HK-2 (cell line): Measurements from ENCODE around the gene MXD3.
"Not testable (repeated sequence)": the region's sequence is repeated elsewhere in the genome, so short reads cannot be mapped to it uniquely, and the experiment has no call there.

Experiments used
- DNase-seq: peaks from one replicate; pipeline ENCODE4 v3.0.0-alpha.2; 2018; ENCODE audit not compliant: unreplicated experiment

The MXD3 gene

DNA sequence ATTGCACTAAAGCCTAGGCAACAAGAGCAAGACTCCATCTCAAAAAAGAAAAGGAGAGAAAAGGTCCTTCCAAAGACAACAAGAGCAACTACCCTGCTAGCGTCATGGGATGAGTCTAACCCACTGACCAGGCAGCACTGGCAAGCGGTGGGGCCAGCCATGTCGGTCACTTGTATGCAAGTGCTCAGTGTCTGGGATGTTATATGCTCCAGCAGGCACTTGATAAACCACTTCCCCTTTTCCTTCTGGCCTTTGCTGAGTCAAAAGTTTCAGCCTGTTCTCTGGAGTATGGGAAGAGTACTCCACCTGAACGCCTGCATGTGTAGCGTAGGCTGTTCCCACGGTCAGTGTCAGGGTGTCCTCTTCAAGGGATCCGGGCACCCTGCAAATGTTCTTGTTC is 9.2 kb upstream of the MXD3 start:
- DNase-seq: no peak

DNA sequence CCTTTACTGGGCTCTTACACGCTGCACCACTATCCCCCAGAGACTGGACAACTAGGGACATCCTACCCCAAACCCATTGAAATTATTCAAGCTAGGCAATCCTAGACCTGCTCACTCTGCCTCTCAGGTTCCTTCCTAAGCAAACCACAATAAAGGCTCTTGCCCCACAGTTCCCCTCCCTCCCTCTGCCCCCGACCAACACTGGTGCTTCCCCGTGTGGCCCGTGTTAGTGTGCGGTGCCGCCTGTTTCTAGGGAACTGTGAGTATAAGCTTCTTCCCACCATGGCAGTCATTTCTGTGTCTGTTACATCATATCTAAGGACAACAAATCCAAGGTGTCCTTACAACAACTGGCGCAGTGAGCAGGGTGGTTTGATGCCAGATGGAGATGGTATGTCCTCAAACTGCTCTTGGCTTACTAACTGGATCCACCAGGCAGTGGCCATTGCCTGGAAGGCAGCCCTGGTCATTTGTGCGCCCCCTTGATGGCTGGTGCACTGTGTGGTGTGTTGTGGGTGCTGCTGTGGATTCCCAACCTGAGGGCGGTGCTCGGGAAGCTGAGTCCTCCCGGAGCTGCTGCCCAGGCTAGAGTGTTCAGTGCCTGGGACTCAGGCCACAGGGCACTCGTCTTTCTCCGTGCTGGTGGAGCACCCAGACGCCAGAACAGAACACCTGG is 8.4 kb upstream of the MXD3 start:
- DNase-seq: no peak

DNA sequence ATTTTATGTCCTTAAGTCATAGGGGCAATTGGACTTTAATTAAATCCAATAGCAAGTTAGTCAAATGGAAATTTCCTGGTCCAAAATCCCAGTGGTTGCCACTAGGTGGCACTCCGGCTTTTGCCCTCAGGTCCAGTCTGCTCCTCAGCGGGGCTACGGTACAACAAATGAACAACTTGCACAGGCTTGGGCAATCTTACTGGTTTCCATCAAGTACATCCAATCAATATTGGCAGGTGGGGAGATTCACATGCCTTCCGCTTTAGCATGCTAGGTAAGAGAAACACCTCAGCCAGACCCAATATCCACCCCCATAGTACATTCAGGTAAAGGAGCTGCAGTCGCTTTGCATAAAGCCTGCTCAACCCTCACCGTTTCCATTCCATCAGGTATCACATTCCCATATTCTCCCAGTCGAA is 6.3 kb upstream of the MXD3 start:
- DNase-seq: peak; percentile 47

DNA sequence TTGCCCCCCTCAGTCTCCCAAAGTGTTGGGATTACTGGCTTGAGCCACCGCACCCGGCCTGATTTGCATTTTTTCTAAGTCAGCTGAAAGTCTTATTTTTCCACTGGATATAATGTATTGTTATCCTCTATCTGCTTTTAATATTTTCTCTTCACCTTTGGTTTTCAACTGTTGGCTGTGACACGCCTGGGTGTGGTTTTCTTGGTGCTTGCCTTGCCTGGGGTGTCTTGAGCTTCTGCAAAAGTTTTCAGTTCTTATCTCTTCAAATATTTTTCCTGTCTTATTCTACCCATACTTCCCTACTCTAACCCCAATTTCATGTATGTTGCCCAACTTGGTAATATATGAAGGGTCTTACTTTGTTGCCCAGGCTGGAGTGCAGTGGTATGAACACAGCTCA is 4.3 kb upstream of the MXD3 start:
- DNase-seq: no peak

DNA sequence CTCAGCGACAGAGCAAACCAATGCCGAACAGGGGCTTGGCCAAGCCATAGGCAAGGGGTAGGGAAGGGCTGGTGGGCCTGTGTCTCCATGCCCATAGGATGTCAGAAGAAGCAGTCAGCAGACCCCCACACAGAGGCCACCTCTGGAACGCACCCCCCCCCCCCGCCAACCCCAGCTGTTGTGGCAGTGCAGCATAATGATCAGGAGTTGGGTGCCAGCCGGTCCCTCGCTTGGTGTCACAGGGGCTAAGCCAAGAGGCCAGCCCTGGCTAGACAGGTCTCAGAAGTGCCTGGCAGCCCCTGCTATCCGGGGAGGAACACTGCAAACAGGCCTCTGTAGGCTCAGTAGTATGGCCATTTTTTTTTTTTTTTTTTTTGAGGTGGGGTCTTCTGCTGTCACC is 3.7 kb upstream of the MXD3 start:
- no peak for DNase-seq

DNA sequence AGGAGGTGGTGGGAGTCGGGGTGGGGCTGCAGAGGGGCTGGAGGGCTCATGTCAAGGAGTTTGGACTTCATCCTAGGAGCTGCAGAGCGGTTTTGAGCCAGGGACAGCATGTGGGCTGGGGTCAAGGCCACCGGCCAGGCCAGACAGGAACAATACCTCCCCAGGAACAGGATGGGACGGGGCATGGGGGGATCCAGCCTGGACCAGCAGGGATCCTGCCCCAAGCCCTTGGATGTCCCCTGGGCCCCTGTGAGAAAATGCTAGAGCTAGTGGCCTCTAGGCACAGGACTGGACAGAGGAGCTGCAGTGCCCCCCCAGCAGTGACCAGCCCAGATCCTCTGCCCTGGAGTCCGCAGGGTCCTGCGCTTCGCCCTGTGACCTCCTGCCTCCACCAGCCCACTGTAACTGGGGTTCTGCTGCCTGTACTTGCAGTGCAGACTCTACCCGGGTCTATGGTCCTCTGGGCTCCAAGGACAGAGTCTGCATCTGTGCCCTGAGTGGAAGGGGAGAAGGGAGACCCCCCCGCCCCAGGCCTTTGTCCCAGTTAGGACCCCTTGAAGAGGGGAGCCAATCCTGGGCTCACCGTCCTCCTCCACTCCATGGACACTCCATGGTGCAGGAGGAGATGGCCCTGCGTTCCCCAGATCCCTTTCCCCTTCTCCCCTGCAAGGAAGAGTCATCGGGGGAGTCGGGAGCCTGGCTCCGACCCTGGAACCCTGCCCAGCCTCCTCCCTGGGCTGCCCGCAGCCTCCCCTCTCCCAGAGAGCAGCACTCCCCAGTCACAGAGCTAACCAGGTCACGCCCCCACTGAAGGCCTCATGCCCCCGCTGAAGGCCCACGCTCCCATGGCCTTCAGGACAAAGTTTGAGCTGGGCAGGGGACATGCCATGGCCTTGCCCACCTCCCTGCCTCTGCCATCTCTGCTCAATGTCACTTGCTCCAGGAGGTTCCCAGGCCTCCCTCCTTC is 3.0 kb upstream of the MXD3 start:
- no peak for DNase-seq

DNA sequence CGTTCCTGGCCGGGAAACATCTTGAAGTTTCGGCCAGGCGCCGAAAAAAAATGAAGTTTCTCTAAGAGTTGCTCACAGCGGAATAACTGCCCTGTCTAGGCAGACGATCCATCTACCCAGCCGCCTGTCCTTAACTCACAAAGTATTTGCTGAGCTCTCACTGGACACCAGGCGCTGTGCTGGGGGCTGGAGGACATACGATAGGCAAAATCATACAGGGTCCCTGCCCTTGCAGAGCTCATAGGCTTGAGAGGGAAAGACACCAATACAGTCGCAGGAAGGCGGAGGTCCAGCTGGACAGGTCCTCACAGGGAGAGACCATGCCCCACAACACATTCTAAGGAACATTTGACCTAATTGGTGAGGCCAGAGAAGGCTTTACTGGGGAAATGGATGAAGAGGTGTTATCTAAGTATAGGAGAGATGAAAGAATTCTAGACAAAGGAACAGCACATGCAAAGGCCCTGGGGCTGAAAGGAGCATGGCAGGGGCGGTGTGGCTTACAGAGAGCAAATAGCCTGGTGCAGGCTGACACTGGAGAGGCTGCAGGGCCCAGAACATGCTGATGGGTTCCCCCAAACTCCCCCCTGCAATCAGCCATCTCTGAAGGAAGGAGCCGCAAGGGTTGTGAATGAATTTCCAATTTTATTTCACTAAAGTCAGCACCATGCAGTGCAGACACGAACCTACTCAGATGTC is 2.0 kb upstream of the MXD3 start:
- no peak for DNase-seq

DNA sequence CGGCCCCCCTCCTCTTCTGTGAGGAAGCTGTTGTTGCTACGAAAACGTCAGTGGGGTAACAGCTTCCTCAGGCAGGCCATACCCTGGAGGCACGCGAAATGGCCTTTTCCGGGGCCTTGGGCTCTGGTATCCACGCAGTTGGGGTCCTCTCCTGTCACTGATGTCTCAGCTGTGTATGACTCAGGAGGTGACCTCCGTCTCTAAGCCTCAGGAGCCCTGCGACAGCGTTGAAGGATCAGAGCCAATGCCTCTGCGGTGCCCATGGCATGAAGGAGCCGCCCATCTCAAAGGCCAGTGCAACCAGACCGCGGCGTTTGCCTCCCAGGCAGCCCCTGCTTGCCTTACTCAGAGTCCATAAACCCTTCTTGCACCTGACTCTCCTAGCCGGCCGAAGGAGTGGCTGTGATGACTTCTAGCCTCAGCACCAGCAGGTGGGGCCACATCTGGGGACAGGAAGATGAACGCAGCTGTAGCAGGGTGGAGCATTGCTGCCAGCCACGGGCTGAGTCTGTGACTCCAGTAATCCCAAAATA is 1.0 kb upstream of the MXD3 start:
- DNase-seq: peak; percentile 56

DNA sequence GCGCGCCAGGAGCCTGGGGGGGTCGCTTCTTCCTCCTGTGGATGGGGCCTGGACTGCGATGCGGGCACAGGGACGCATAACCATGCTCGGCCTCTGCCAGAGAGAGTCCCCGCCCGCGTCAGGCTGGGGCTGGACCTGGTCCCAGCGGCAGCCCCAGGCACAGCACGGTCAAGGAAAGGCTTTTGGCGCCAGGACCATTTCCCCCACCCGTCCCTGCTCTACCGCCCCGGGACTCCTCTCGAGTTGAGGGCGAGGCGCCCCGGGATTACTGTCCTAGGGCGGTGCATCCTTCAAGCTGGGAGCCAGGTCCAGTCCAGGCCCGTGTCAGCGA is 341 bp downstream of the MXD3 start:
- DNase-seq: no peak

DNA sequence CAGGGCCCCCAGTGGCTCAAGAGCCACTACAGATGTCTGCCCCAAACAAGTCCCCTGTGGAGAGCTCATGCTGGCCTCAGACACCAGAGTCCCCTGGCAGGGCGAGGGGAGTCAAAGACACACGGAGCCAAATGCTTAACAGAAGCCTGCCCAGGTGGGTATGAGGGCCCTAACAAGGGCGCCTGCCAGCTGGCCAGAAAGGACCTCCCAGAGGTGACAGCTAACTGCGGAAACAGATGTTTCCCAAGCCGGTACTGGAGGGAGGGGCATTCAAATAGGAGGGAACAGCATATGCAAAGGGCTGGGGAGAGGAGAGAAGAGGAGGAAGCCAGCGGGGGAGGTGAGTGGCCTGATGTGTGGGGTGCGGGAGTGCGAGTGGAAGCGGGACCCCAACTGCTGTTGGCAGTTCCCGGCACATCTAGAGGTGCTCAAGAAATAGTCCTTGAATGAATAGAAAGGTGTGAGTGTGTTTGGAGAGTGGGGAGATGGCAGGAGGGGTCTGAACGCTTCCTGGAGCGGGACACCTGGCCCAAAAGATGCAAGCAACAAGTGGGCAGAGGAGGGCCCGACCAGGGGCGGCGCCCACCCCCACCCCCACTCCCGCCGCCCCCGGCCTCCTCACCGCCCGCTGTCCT is 824 bp downstream of the MXD3 start:
- DNase-seq: no peak

DNA sequence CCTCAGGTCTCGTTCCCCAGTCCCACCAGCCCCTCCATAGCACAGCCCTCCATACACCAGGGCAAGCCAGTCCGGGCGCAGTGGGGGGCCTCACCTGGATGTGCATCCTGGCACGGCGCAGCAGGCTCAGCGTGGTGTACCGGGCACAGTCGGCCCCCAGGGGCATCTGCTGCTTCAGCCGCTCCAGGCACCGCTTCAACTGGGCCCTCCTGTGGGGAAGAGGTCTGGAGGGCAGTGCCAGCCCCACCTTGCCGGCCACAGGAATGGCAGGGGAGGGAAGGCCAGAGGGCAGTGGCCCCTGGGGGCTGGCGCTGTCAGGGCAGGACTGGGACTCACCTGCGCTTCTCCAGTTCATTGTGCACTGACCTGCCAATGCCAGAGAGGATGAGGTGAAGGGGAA is 1.4 kb downstream of the MXD3 start:
- DNase-seq: no peak

DNA sequence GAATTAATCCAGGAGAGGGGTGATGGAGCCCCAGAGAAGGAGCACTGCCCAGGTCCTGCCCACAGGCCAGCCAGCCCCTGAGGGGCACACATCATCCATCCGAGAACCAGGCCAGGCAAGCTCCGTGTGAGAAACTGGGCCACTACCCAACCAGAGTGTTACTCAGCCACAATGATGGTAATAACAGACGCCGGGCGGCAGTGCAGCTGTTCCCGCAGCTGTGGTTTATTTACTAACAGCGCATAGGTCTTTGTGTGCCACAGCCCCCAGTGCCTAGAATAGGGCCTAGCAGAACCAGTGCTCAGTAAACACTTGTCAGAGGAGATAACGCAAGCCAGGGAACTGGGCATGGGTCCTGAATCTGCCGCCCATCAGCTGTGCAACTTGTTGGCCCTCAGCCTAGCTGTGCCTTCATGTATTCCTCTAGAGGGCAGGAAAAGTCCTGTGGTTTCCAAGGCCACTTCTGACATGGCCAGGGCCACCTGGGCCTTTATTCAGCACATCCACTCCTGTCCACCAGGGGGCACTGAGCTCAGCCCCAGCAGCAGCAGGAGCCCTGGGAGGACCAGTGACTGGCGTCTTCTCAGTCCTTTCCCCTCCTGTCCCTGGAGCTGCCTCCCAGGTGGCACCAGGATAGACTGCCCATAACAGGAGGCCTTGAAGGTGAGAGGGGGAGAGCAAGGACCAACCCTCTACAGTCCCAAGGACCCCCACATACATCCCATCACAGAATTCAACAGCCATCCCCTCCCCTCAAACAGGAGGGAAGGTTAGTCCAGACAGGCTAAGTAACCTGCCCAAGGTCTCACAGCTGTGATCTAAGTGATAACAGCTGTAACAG is 2.1 kb downstream of the MXD3 start:
- peak; percentile 66 for DNase-seq

DNA sequence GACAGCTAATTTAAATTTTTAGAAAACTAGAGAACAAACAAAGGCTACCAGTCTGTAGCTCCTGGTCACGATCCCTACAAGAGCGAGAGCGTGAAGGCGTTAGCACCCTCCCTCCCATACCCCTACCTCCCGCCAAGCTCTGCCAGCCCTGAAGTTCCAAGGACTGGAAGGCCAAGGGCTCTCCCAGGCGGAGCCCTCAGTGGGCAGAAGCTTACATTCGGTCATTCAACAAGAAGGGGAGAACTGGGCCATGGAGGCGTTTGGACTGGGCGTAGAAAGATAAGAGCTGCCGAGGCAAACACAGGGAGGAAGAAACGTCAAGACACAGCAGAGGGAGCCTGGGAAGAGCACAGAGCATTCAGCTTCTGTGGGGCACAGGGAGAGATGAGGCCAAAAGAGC is 3.0 kb downstream of the MXD3 start:
- DNase-seq: no peak

DNA sequence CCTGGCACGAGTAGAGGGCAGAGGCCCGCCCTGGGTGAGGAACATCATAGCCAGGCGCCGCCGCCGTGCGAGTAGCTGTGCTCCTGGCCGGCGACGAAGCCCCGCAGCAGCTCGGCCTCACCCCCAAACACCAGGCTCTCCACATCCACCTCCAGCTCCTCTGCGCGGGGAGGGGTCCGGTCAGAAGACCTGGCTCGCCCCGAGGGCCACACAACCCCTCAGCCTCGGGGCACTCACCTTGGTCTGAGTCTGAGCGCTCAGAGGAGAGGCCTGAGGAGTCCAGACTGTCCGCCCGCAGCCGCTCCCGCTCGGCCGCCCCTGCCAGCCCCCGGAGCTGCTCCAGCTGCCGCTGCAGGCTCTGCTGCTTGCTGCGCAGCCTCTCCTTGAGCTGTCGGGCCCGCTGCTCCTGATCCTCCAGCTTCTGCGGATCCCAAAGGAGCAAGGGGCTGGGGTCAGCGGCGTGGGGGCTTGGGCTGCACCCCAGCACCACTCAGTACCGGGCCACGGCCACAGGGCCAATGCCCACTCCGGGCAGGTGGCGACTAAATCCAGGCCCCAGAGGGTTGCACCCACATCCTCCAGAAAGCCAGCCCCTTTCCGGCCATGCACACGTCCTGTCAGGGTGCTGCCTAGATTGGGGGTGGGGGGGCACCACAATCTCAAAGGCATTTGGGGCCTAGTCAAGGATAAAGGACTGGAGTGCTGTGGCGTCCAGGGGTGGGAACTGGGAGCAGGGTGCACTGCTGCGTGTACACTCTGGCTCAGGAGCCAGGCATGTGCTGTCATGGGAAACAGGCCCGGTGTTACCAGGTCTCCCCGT is 3.9 kb downstream of the MXD3 start:
- DNase-seq: no peak

DNA sequence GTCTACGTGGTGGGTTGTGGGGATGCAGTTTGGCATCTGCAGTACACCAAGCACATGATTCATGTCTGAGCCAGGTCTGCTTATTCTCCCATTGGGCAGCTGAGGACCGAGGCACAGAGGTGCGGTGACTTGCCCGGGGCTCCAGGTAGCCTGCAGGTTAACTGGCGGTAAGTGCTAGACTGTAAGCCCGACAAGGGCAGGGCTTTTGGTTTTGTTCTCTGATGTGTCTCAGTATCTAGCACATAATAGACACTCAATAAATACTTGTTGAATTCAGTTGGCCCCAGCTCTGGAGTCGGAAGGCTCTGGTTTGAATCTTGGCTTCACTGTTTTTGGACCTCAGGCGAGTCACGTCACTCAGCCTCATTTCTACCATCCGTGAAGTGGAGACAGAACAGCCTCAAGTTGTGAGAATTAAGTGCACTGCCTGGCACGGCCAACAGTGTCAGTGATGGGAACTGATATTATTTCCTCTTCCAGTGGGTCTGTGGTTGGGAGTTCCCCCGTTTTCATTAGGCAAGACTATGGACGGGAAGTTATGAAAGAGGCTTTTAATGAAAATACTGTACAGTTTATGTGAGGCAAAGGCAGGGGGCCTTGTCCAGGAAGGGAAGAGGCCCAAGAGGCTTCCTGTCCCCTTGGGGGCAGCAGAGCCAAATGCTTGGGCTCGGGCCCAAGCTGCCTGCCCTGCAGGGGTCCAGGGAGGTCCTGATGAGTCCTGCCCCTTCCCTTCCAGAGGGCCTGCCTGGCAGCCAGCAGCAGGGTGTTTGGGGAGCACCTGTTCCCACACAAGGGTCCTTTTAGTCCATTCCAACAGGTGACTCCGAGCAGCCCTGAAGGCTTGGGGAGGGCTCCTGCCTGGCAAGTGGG is 4.8 kb downstream of the MXD3 start:
- DNase-seq: no peak

DNA sequence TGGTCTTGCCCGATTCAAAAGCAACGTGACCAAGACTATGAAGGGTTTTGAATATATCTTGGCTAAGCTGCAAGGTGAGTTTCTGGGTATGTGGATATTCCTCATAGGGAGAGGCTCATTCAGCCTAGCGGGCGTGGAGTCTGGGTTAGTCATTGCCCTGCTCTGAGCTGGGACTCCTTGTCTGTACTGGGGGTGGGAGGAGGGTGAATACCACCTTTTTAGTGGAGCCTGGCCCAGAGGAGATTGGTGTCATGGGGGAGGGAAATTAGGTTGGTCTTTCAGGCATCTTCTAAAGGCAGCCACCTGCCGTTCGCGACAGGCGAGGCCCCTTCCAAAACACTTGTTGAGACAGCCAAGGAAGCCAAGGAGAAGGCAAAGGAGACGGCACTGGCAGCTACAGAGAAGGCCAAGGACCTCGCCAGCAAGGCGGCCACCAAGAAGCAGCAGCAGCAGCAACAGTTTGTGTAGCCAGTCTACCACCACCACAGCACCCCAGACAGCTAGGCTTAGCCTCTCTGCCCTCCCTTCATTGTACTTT is 5.5 kb downstream of the MXD3 start:
- DNase-seq: not testable (repeated sequence)

DNA sequence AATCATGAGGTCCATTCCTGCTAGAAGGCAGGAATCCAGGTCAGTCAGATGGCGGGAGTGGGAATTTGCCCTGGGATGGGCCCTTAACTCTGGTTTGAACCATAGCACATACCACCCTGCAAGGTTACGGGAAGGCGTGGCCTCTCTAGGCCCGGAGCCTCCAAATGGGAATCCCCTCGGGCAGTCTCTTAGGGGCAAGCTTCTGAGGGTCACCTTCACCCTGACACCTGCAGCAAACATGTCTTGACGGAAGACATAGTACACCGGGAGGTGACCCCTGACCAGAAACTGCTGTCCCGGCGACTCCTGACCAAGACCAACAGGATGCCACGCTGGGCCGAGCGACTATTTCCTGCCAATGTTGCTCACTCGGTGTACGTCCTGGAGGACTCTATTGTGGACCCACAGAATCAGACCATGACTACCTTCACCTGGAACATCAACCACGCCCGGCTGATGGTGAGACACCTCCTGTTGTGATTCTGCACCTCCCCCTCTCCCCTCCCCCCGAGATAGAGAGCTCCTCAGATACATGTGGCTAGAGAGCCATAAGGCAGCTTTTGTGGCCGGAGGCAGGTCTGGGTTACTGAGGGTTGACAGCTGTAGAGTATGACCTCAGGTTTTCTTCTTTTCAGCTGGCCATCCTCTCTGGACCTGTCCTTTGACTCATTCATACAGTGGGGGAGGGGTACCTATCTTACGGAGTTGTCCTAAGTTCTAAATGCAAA is 7.1 kb downstream of the MXD3 start:
- no peak for DNase-seq

DNA sequence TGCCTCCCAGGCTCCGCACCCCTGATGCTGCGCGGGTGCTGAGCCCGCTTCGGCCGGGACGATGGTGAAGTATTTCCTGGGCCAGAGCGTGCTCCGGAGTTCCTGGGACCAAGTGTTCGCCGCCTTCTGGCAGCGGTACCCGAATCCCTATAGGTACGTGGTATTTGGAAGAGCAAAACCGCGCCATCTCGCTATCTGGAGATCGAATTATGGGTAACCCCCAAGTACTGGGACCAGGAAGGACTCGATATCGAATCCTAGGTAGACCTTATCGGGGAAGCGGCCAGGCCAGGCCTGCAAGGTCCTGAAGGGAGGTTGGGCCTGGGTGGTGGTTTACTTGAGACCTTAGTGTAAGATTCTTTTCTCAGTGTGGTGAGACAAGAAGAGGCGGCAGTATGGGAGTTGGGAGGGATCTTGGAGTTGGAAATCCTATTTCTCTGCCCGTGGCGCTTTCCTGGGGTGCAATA is 7.7 kb downstream of the MXD3 start:
- no peak for DNase-seq
